DMS53 treated with DMSO at 0.1 percent for 48 hours (cell line): ENCODE results near the gene CFHR2.
"Not testable (repeated sequence)": the region's sequence is repeated elsewhere in the genome, so short reads cannot be mapped to it uniquely, and the experiment has no call there.

Experiments used
- DNase-seq: peaks from one replicate; lab custom pipeline; 2025; ENCODE audit not compliant: unreplicated experiment; lab: John Stamatoyannopoulos, UW

CFHR2 gene

GRCh38 chr1:196943568-196943967 lies at the start of gene CFHR2:
CFHR2 (plus strand) TSS chr1:196943738; CDS start chr1:196943881, 143 bp downstream.
- not testable (repeated sequence) for DNase-seq

DNA sequence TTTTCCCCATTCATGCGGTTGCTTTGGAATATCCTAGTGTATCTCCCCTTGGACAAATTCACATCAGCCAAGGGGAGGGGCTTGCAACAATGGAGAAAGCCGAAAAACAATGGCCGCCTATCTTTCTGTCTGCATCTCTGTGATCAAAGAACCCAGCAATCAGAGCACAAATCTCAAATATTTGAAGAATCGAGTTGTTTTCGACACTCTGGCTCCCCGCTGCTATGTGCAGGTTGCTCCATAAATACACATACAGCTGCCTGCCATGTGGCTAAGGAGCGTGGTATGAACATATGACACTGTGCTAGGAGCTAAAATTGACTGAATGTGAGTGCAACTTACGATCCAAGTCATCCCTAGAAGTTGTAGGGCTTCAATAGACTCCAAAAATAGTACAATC lies 47.2 kb upstream of the CFHR2 start:
- DNase-seq: no peak

GRCh38 chr1:196897158-196897828 lies 46.2 kb upstream of the CFHR2 start:
- DNase-seq: no peak

- DNase-seq: no peak
These were observed 41.2 kb upstream of the CFHR2 start for GRCh38 chr1:196902344-196902743.

DNA sequence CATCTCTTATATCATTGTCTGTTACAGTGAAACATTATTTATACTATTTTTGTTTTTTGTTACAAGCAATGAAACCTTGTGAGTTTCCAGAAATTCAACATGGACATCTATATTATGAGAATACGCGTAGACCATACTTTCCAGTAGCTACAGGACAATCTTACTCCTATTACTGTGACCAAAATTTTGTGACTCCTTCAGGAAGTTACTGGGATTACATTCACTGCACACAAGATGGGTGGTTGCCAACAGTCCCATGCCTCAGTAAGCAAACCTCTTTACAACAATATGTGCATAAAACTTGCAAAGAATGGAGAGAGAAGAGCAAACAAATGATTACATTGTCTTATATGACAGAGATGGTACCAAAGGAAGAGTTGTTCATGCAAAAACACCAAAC lies 33.3 kb upstream of the CFHR2 start:
- peak; percentile 10 for DNase-seq

DNA sequence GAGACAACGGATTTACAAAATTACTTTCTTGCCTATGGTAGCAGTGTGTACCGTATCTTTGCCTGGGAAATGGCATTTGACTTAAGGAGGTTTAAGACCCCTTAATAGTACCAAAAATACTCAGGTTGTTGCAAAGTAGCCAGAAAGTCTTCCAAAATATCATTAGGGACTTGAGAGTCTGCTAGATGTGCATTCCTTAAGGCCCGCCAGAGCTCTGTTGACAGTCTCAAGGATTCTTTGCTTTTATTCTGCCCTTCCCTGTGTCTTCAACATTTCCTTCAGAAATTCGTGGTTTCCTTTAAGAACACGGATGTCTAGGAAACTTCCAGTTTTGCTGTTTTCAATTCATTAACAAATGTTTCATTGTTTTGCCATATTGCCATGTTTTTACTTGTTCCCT lies 31.3 kb upstream of the CFHR2 start:
- DNase-seq: not testable (repeated sequence)

- not testable (repeated sequence) for DNase-seq
These were observed 16.7 kb upstream of the CFHR2 start for GRCh38 chr1:196926839-196927238.

- DNase-seq: not testable (repeated sequence)
These were observed 10.7 kb upstream of the CFHR2 start for GRCh38 chr1:196932853-196933252.

GRCh38 chr1:196933531-196934189 lies 9.9 kb upstream of the CFHR2 start:
- DNase-seq: no peak

- DNase-seq: peak; percentile 8
These were observed 2.1 kb upstream of the CFHR2 start for GRCh38 chr1:196941474-196941873.

DNA sequence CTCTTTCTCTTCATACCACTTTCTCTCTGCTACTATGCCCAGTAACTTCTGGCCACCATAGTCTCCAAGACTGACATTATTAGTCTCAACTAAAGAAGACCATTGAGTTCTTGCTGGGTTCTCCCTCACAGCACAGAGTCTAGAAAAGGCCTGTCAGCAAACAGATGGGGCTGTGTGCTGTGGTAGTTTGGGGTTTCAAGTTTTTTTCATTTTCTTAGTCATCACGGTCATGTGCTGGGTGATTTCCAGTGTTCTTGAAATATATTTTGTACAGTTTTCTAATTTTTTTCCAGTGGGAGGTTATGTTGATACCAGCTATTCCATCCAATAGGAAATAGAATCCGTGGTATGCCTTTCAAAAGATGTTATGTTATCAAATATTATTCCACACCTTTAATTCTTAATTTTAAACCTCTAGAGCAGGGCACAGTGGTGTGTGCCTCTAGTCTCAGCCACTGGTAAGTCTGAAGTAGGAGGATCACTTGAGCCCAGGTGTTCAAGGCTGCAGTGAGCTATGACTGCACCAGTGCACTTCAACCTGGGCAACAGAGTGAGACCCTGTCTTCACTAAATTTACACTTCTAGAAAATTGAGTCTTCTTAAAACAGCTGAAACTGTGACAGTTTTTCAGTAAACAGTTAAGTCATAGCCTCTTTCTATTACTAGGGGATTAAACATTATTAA lies 8.3 kb downstream of the CFHR2 start:
- no peak for DNase-seq

- DNase-seq: no peak
These were observed 11.2 kb downstream of the CFHR2 start for GRCh38 chr1:196954778-196955177.

DNA sequence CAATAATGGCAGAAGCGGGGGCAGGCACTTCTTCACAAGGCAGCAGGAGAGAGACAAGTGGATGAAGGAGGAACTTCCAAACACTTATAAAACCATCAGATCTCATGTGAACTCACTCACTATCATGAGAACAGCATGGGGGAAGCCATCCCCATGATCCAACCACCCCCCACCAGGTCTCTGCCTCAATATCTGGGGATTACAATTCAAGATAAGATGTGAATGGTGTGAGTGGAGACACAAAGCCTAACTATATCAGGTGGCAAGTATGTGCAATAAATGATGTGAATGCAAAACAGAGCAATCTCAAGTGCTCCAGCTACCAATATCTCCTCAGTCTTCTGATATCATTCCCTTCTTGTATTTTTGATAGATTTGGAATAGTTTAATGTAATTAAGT lies 12.4 kb downstream of the CFHR2 start:
- no peak for DNase-seq

- no peak for DNase-seq
These were observed 17.3 kb downstream of the CFHR2 start for GRCh38 chr1:196960854-196961253.

DNA sequence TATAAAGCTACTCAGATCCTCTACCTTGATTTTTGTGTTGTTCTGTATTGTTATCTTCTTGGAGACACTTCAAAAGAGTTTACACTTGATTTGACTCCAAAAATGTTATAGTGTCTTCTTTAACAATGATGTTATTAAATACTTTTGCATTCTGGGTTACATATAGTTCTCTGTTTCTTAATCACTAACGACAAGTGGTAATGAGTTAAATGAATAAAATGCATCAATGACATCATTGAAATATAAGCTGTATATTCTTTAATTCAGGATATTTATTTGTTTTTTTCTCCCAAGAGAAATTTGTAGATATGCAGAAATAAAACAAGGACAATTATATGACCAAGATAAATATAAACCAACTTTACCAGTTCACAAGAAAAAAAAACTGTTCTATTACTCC lies 26.6 kb downstream of the CFHR2 start:
- DNase-seq: no peak

DNA sequence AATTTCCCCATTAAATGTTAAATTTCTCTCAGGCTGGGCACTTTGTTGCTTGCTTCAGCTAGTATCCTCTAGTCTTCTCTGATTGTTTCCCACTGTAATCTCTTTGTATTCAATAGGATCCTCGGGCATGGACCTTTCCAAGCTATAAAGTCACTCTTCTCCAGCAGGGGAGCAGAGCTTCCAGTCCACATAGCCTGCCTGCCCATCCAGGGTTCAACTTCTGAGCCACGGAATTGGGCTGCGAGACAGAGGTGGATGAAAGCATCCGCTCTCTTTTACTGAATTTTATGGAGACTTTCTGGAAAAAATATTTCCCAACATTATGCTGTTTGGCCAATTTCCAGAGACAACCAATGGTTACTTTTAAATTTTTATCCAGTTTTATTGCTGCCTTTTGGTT lies 32.7 kb downstream of the CFHR2 start:
- no peak for DNase-seq

GRCh38 chr1:196977278-196977677 lies 33.7 kb downstream of the CFHR2 start, which contains the start of gene CFHR5:
CFHR5 (plus strand) TSS chr1:196977556; CDS start chr1:196977665, 109 bp downstream.
- DNase-seq: no peak

GRCh38 chr1:196980859-196981258 lies 37.3 kb downstream of the CFHR2 start:
- no peak for DNase-seq

- not testable (repeated sequence) for DNase-seq
These were observed 38.7 kb downstream of the CFHR2 start for GRCh38 chr1:196982247-196982646.

DNA sequence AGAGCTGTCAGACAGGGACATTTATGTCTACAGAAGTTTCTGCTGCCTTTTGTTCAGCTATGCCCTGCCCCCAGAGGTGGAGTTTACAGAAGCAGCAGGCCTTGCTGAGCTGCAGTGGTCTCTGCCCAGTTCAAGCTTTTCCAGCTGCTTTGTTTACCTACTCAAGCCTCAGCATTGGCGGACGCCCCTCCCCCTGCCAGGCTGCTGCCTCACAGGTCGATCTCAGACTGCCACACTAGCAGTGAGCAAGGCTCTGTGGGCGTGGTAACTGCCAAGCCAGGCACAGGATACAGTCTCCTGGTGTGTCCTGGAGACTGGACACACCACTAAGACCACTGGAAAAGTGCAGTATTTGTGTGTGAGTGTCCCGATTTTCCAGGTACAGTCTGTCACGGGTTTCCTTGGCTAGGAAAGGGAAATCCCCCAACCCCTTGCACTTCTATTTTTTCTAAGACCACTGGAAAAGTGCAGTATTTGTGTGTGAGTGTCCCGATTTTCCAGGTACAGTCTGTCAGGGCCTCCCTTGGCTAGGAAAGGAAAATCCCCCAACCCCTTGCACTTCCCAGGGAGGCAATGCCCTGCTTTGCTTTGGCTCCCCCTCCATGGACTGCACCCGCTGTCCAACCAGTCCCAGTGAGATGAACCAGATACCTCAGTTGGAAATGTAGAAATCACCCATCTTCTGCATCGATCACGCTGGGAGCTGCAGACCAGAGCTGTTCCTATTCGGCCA lies 48.5 kb downstream of the CFHR2 start:
- DNase-seq: peak; percentile 88

GRCh38 chr1:196993916-196994315 lies 50.4 kb downstream of the CFHR2 start:
- DNase-seq: no peak
